Embryonic facial prominence (tissue), 1 donor: ENCODE results near the gene PLET1.
A peak's percentile ranks its signal among the peaks of the same experiment; 100 is the strongest.

ENCODE experiments used
- DNase-seq: peaks from one replicate; pipeline ENCODE4 v3.0.0-alpha.2; 2016; ENCODE audit errors: extremely low spot score

The PLET1 gene

GRCh38 chr11:112260490-112260889 lies at the start of gene PLET1:
Gene PLET1 (minus strand): TSS chr11:112260860. CDS start chr11:112260589, 271 bp downstream.
- no peak for DNase-seq

- no peak for DNase-seq
These were observed 49.8 kb upstream of the PLET1 start for GRCh38 chr11:112310419-112310818.

GRCh38 chr11:112308651-112309050 lies 48.0 kb upstream of the PLET1 start:
- no peak for DNase-seq

- DNase-seq: no peak
These were observed 47.0 kb upstream of the PLET1 start for GRCh38 chr11:112307616-112308015.

GRCh38 chr11:112306230-112306629 lies 45.6 kb upstream of the PLET1 start:
- DNase-seq: no peak

- no peak for DNase-seq
These were observed 44.3 kb upstream of the PLET1 start for GRCh38 chr11:112304914-112305313.

- DNase-seq: no peak
These were observed 43.0 kb upstream of the PLET1 start for GRCh38 chr11:112303616-112304015.

GRCh38 chr11:112302226-112302868 lies 41.7 kb upstream of the PLET1 start:
- DNase-seq: no peak

GRCh38 chr11:112300094-112300786 lies 39.6 kb upstream of the PLET1 start:
- DNase-seq: no peak

GRCh38 chr11:112298535-112298934 lies 37.9 kb upstream of the PLET1 start:
- DNase-seq: no peak

- no peak for DNase-seq
These were observed 36.7 kb upstream of the PLET1 start for GRCh38 chr11:112297248-112297866.

- DNase-seq: no peak
These were observed 35.4 kb upstream of the PLET1 start for GRCh38 chr11:112296044-112296443.

GRCh38 chr11:112294688-112295340 lies 34.2 kb upstream of the PLET1 start:
- no peak for DNase-seq

- no peak for DNase-seq
These were observed 33.0 kb upstream of the PLET1 start for GRCh38 chr11:112293614-112294013.

- DNase-seq: no peak
These were observed 32.2 kb upstream of the PLET1 start for GRCh38 chr11:112292785-112293407.

- no peak for DNase-seq
These were observed 31.5 kb upstream of the PLET1 start for GRCh38 chr11:112292188-112292587.

GRCh38 chr11:112291191-112291590 lies 30.5 kb upstream of the PLET1 start:
- DNase-seq: no peak

GRCh38 chr11:112290493-112290850 lies 29.8 kb upstream of the PLET1 start:
- no peak for DNase-seq

- DNase-seq: peak; percentile 23
These were observed 29.2 kb upstream of the PLET1 start for GRCh38 chr11:112289588-112290492.

- no peak for DNase-seq
These were observed 27.4 kb upstream of the PLET1 start for GRCh38 chr11:112288021-112288420.

- DNase-seq: no peak
These were observed 25.2 kb upstream of the PLET1 start for GRCh38 chr11:112285841-112286311.
